Bladder microvascular endothelial cell (primary cell): ENCODE data around the gene SESN3. TPM values are rescaled to one million over a fixed set of nuclear protein-coding genes. Genes with fewer than 3 reads are reported as not detected.

Experiments used
- total RNA-seq: library from RNA; depleted of rRNA; stranded (reverse); fragments of >200 nt; gene quantifications from 2 replicates; pipeline ENCODE4 v1.2.3, GENCODE V29; 2014

Gene SESN3
- total RNA-seq: 19.3 and 36.4 TPM in 2 replicates

GRCh38 chr11:95231127-95231880 is at the start of gene SESN3:
Gene SESN3 (minus strand): TSS chr11:95231202. CDS start chr11:95230860, 342 bp downstream.

Other genes with a start within 250 kb of the SESN3 start
- gene KDM4E, start 205.9 kb downstream of the SESN3 start, total RNA-seq: not detected in 2 replicates
- not detected in 2 replicates for gene KDM4F, start 181.8 kb downstream of the SESN3 start, total RNA-seq
- gene SRSF8, start 164.3 kb downstream of the SESN3 start, total RNA-seq: 11.7 and 16.7 TPM in 2 replicates
- 18.8 and 27.8 TPM in 2 replicates for gene ENDOD1, start 141.4 kb downstream of the SESN3 start, total RNA-seq